ENCODE measurements around the gene KREMEN2.

DNA sequence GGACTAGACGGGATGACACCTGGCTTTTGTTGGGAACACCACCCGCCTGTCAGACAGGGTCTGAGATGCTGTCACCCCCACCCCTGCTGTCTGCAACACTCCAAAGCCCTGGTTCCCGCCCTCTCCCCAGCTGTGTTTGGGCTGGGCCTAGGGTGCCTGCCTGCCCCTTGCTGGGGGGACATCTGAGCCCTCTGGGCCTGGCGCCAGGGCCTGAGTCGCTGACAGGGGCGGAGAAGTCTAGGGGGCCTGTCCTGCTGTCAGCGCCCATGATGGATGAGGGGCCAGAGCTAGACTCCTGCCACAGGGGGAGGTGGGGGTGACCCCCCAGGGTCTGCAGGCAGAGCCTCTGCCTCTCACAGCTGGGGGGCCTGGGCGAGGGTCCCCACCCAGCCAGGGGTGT, 23.8 kb downstream of the KREMEN2 start:
- TF ChIP-seq, protein P1, sequence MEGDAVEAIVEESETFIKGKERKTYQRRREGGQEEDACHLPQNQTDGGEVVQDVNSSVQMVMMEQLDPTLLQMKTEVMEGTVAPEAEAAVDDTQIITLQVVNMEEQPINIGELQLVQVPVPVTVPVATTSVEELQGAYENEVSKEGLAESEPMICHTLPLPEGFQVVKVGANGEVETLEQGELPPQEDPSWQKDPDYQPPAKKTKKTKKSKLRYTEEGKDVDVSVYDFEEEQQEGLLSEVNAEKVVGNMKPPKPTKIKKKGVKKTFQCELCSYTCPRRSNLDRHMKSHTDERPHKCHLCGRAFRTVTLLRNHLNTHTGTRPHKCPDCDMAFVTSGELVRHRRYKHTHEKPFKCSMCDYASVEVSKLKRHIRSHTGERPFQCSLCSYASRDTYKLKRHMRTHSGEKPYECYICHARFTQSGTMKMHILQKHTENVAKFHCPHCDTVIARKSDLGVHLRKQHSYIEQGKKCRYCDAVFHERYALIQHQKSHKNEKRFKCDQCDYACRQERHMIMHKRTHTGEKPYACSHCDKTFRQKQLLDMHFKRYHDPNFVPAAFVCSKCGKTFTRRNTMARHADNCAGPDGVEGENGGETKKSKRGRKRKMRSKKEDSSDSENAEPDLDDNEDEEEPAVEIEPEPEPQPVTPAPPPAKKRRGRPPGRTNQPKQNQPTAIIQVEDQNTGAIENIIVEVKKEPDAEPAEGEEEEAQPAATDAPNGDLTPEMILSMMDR (conservative IDR thresholded peaks at IDR 0.05): no peak
- TF ChIP-seq EZH2 (IDR thresholded peaks at IDR 0.05; ENCODE audit: low read depth): no peak

Data from PC-9 (cell line).